ENCODE data around the gene POLR3GL. TPM values are rescaled to one million over a fixed set of nuclear protein-coding genes. Genes with fewer than 3 reads are reported as not detected.
A peak's percentile ranks its signal among the peaks of the same experiment; 100 is the strongest.

POLR3GL gene
- total and polyA plus RNA-seq, 10 of the 15 experiments (the other 5 are each of a cell fraction or from before 2014, with no cell fraction given) = 12.8 to 47.0 (median 26.6) TPM

DNA sequence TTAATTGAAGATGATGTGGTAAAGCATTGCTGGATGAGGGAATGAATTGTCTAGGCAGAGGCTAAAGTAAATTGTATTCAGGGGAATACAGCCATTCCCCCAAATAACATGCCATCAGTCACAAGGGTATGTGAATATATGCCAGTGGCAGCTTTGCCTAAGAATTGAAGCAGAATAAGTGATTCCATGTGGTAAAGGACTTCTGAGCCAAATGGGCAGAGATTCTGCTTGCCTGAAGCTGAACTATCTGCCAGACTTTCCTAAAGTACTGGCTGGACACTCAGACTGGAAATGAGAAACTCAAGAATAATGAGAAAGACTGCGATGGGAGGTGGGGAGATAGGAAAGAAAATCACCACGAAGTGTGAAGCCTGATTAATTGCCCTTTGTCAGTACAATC is 9.1 kb upstream of the POLR3GL start:
- intact Hi-C loops (cut with micrococcal nuclease; ENCODE audit: unreplicated experiment) = no loop called here
- SMC1A ChIA-PET (ENCODE audit: uncharacterized antibody, unreplicated experiment) = interaction anchor here (0.6 to 2.8 kb wide), 12 partner anchors 9 to 121 kb away, joined by 3 to 15 read pairs (median 4); partner anchors contain the start of genes ANKRD34A, NUDT17, POLR3GL and RBM8A
- Histone ChIP-seq H2AFZ (ENCODE audit: control insufficient read depth, low read depth, low read length) (no peak overlapping the region), H3K9me3 (replicated peaks; ENCODE audit: control insufficient read depth, insufficient read depth, low read length) (no peaks in the 10 kb centered on the region), H3K4me2 (ENCODE audit: control insufficient read depth, insufficient read depth) (peak overlapping the region; percentile 93), H4K20me1 (ENCODE audit: control insufficient read depth, insufficient read depth) (no peaks in the 10 kb centered on the region), H3K4me3 (no peak overlapping the region), H3K79me2 (ENCODE audit: control insufficient read depth, insufficient read depth, low read length) (peaks cover 21% of the 10 kb centered on the region), H3K27ac (ENCODE audit: control insufficient read depth, insufficient read depth) (no peak overlapping the region), H3K27me3 (replicated peaks in 1 of 2; ENCODE audit: control insufficient read depth in 2 of 2, insufficient read depth in 2 of 2, low read length in 1 of 2) (no peaks in the 10 kb centered on the region), H3K4me1 (ENCODE audit: control insufficient read depth, insufficient read depth, low read length) (no peaks in the 10 kb centered on the region), H3K36me3 (ENCODE audit: control insufficient read depth in 2 of 2, insufficient read depth in 2 of 2, low read length in 1 of 2) (no peaks in the 10 kb centered on the region; a peak in 1 of 4 replicates), H3K9ac (ENCODE audit: control insufficient read depth, insufficient read depth, low read length) (no peak overlapping the region)
- FAIRE-seq (no peak), DNase-seq (ENCODE audit: low read depth, low spot score) (no peak), ATAC-seq (no peak)
- no TSS peak for BruUV-seq (replicated peaks)
- POLR2A ChIA-PET = interaction anchor here (0.5 to 5.8 kb wide), 6 partner anchors 9 to 167 kb away, joined by 3 to 58 read pairs (median 10); partner anchors contain the start of genes ANKRD34A, HJV, POLR3GL and RBM8A
- no peak for TF ChIP-seq FOXK2 (IDR thresholded peaks at IDR 0.05)
- TF ChIP-seq TARDBP (IDR thresholded peaks at IDR 0.05; ENCODE audit: borderline replicate concordance) = no peak
- 89% methylated on average over 2 of the region's 2 CpGs for WGBS (ENCODE audit: insufficient coverage, insufficient replicate concordance, low lambda C conversion rate, missing lambda C conversion rate)
- in situ Hi-C loops (cut with MboI) = no loop called here
- RAD21 ChIA-PET (ENCODE audit: unreplicated experiment) = interaction anchor here (0.9 to 4.7 kb wide), 4 partner anchors 9 to 96 kb away, joined by 3 to 47 read pairs (median 8); partner anchors contain the start of genes ANKRD34A and POLR3GL
- CTCF ChIA-PET = interaction anchor here (0.6 to 4.1 kb wide), 5 partner anchors 21 to 52 kb away, joined by 3 to 27 read pairs (median 4); partner anchors contain the start of genes ITGA10 and RBM8A

DNA sequence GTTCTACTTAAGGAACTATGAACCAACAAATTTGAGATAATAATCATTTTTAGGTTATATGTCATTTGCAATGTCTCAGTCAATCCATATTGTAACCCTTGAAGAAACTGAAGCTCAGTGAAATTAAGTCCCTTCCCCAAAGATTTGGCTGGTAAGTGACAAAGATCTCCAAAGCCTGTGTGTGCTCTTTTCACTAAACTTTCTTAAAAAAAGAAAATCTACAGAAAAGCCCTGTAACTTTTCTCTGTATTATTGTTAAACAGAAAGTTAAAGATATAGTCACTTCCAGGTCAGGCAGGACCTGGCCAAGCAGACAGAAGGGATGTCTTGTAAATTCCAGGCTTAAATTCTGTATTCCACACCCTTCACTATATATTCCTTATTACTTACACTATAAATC is 8.1 kb upstream of the POLR3GL start:
- SMC1A ChIA-PET (ENCODE audit: uncharacterized antibody, unreplicated experiment) = interaction anchor here (0.6 to 4.1 kb wide), 11 partner anchors 8 to 111 kb away, joined by 3 to 37 read pairs (median 6); partner anchors contain the start of genes ANKRD34A, NUDT17, POLR3GL and RBM8A
- Histone ChIP-seq H3K4me2 (ENCODE audit: control insufficient read depth, insufficient read depth) (peak overlapping the region; percentile 93), H4K20me1 (ENCODE audit: control insufficient read depth, insufficient read depth) (no peaks in the 10 kb centered on the region), H3K9ac (ENCODE audit: control insufficient read depth, insufficient read depth, low read length) (peak overlapping the region; percentile 72), H3K79me2 (ENCODE audit: control insufficient read depth, insufficient read depth, low read length) (peaks cover 21% of the 10 kb centered on the region), H3K4me3 (peak overlapping the region; percentile 78), H2AFZ (ENCODE audit: control insufficient read depth, low read depth, low read length) (no peak overlapping the region; the same call in 1 of the 2 replicates), H3K27ac (ENCODE audit: control insufficient read depth, insufficient read depth) (peak overlapping the region; percentile 73), H3K4me1 (ENCODE audit: control insufficient read depth, insufficient read depth, low read length) (peaks cover 7% of the 10 kb centered on the region), H3K36me3 (ENCODE audit: control insufficient read depth in 2 of 2, insufficient read depth in 2 of 2, low read length in 1 of 2) (no peaks in the 10 kb centered on the region; a peak in 1 of 4 replicates), H3K9me3 (replicated peaks; ENCODE audit: control insufficient read depth, insufficient read depth, low read length) (no peaks in the 10 kb centered on the region), H3K27me3 (replicated peaks in 1 of 2; ENCODE audit: control insufficient read depth in 2 of 2, insufficient read depth in 2 of 2, low read length in 1 of 2) (no peaks in the 10 kb centered on the region; a peak in 1 of 4 replicates)
- CTCF ChIA-PET = interaction anchor here (0.8 to 4.1 kb wide), 7 partner anchors 8 to 64 kb away, joined by 3 to 27 read pairs (median 5); partner anchors contain the start of genes ANKRD34A, POLR3GL and RBM8A
- POLR2A ChIA-PET = interaction anchor here (1.4 to 5.8 kb wide), 5 partner anchors 8 to 81 kb away, joined by 7 to 58 read pairs (median 18); partner anchors contain the start of genes ANKRD34A, POLR3GL and RBM8A
- TF ChIP-seq NR2C2 (IDR thresholded peaks at IDR 0.05; ENCODE audit: borderline replicate concordance, control insufficient read depth, insufficient read length, low read depth) = no peak
- TF ChIP-seq POLR2A (IDR thresholded peaks at IDR 0.05; ENCODE audit: low read depth, low read length) = no peak
- no peak for TF ChIP-seq MTA2 (IDR thresholded peaks at IDR 0.05; ENCODE audit: low read depth)
- no peak for TF ChIP-seq HDAC2 (IDR thresholded peaks at IDR 0.05)
- TF ChIP-seq POU2F2 (IDR thresholded peaks at IDR 0.05; ENCODE audit: borderline replicate concordance, low read depth, low read length) = no peak
- no peak for TF ChIP-seq KAT2A (conservative IDR thresholded peaks at IDR 0.05; ENCODE audit: control insufficient read depth, low read depth, low read length)
- no peak for TF ChIP-seq RAD51 (IDR thresholded peaks at IDR 0.05)
- TF ChIP-seq BRCA1 (IDR thresholded peaks at IDR 0.05; ENCODE audit: low read depth, low read length) = no peak
- no peak for TF ChIP-seq CREB1 (IDR thresholded peaks at IDR 0.05; ENCODE audit: low read depth)
- RAD21 ChIA-PET (ENCODE audit: unreplicated experiment) = interaction anchor here (4.7 kb wide), 1 partner anchor 22 kb away, joined by 47 read pairs; no protein-coding TSS in a partner anchor
- intact Hi-C loops (cut with micrococcal nuclease; ENCODE audit: unreplicated experiment) (no loop called here), in situ Hi-C loops (cut with MboI) (no loop called here)
- no peak for FAIRE-seq
- no TSS peak for BruUV-seq (replicated peaks)
- ATAC-seq = no peak
- no peak for DNase-seq (ENCODE audit: low read depth, low spot score)

Data from GM12878 (cell line).